ENCODE results near the gene MYO1C. TPM values are rescaled to one million over a fixed set of nuclear protein-coding genes. Genes with fewer than 3 reads are reported as not detected.

The MYO1C gene
- total RNA-seq, 1 experiment from 2014 or later = 227 TPM

- no peaks in the 10 kb centered on the region for H3K9me2 ChIP-seq (ENCODE audit: insufficient read depth)
- no peaks in the 10 kb centered on the region for H3K27me3 ChIP-seq (ENCODE audit: insufficient read depth, low read length)
- ATAC-seq (no peak), DNase-seq (ENCODE audit: low read depth, low spot score) (no peak)
- peaks cover 9 to 28% of the 10 kb centered on the region in 2 experiments; a peak in 2 of 4 replicates for H3K36me3 ChIP-seq (ENCODE audit: control insufficient read depth in 1 of 2, insufficient read depth in 2 of 2, low read length in 2 of 2)
- H3K79me2 ChIP-seq (ENCODE audit: insufficient read depth, low read length) = peaks cover 99% of the 10 kb centered on the region
- no peak overlapping the region for H3K4me3 ChIP-seq (replicated peaks in 1 of 2; ENCODE audit: low read depth in 1 of 2, low read length in 2 of 2)
- no peak for TF ChIP-seq ELF1 (IDR thresholded peaks at IDR 0.05; ENCODE audit: borderline replicate concordance, low read depth)
- TF ChIP-seq ZBTB33 (IDR thresholded peaks at IDR 0.05; ENCODE audit: extremely low read depth, insufficient replicate concordance, low read length) = no peak
- TF ChIP-seq CTCF (IDR thresholded peaks at IDR 0.05 in 2 of 3, conservative IDR thresholded peaks at IDR 0.05 in 1 of 3; ENCODE audit: borderline replicate concordance in 1 of 3, insufficient read depth in 1 of 3, low read depth in 2 of 3, low read length in 2 of 3) = no peak
- TF ChIP-seq CEBPB (IDR thresholded peaks at IDR 0.05; ENCODE audit: low read depth) = no peak
- TF ChIP-seq ZFX (IDR thresholded peaks at IDR 0.05) = no peak
- TF ChIP-seq MAX (IDR thresholded peaks at IDR 0.05) = no peak
- no peak for TF ChIP-seq SIN3A (IDR thresholded peaks at IDR 0.05; ENCODE audit: low read depth)
- TF ChIP-seq YY1 (IDR thresholded peaks at IDR 0.05; ENCODE audit: extremely low read depth, insufficient replicate concordance, low read depth, low read length) = no peak
- TF ChIP-seq SP1 (IDR thresholded peaks at IDR 0.05; ENCODE audit: low read depth) = no peak
- TF ChIP-seq EGR1 (IDR thresholded peaks at IDR 0.05; ENCODE audit: low read depth) = no peak
- TF ChIP-seq JUND (IDR thresholded peaks at IDR 0.05) = no peak
- TF ChIP-seq SRF (IDR thresholded peaks at IDR 0.05; ENCODE audit: low read depth) = no peak
- no peak for TF ChIP-seq REST (IDR thresholded peaks at IDR 0.05; ENCODE audit: low read depth)
- no peak overlapping the region for H3K4me2 ChIP-seq (ENCODE audit: low read length)
- H3K9ac ChIP-seq (ENCODE audit: low read length) = no peak overlapping the region
- RAD21 ChIA-PET (ENCODE audit: low non-redundant PET in 1 of 2, low total read pairs in 2 of 2, uncharacterized antibody in 2 of 2, unreplicated experiment in 2 of 2) = interaction anchor here in 1 of 2 experiments (0.6 kb wide), 1 partner anchor 96 kb away, joined by 3 read pairs; no protein-coding TSS in a partner anchor
- peaks cover 3% of the 10 kb centered on the region in 2 experiments; a peak in 3 of 4 replicates for H3K4me1 ChIP-seq (ENCODE audit: control insufficient read depth in 1 of 2, insufficient read depth in 2 of 2, low read length in 2 of 2)
- H2AFZ ChIP-seq (ENCODE audit: low read depth, low read length, poor library complexity, severe bottlenecking) = no peak overlapping the region
- intact Hi-C loops (cut with micrococcal nuclease) = no loop called here
- H4K20me1 ChIP-seq (ENCODE audit: insufficient read depth) = peaks cover 16% of the 10 kb centered on the region; the same call in 1 of the 2 replicates
- POLR2A ChIA-PET = no interaction called here
- CTCF ChIA-PET = no interaction called here
- H3K9me3 ChIP-seq (ENCODE audit: control insufficient read depth in 1 of 2, insufficient read depth in 1 of 2, low read depth in 1 of 2, low read length in 2 of 2) = no peaks in the 10 kb centered on the region
- no peak overlapping the region for H3K27ac ChIP-seq (ENCODE audit: low read depth, low read length)
- no TSS peak for BruUV-seq (replicated peaks)
Measured at GRCh38 chr17:1449412-1449967, 43.0 kb downstream of the MYO1C start.

Data from HCT116 (cell line).